Endodermal cell (in vitro differentiated cells): ENCODE results near the gene MRPS18B. TPM values are rescaled to one million over a fixed set of nuclear protein-coding genes. Genes with fewer than 3 reads are reported as not detected.

Source experiments
- DNase-seq: peaks from one replicate; pipeline ENCODE4 v3.0.0-alpha.2; 2017
- H3K27ac ChIP-seq: 2 replicates; pipeline ENCODE4 v1.5.1; 2013; ENCODE audit warnings: mild to moderate bottlenecking, low read depth, low read length, moderate library complexity
- H3K27me3 ChIP-seq: 2 replicates; pipeline ENCODE4 v1.6.1; 2013; ENCODE audit warnings: mild to moderate bottlenecking, low read length, moderate library complexity; ENCODE audit not compliant: insufficient read depth, control insufficient read depth, poor library complexity, severe bottlenecking
- H3K36me3 ChIP-seq: 2 replicates; pipeline ENCODE4 v1.7.0; 2013; ENCODE audit warnings: mild to moderate bottlenecking, low read length, moderate library complexity; ENCODE audit not compliant: control insufficient read depth, insufficient read depth
- H3K4me1 ChIP-seq: one replicate; pipeline ENCODE4 v1.7.0; 2013; ENCODE audit warnings: low read length; ENCODE audit not compliant: control insufficient read depth, insufficient read depth
- H3K4me3 ChIP-seq: 2 replicates; pipeline ENCODE4 v1.5.1; 2013; ENCODE audit warnings: mild to moderate bottlenecking, low read length, moderate library complexity
- H3K9ac ChIP-seq: 2 replicates; pipeline ENCODE4 v1.6.1; 2013; ENCODE audit warnings: mild to moderate bottlenecking, low read length, moderate library complexity; ENCODE audit not compliant: poor library complexity, severe bottlenecking; ENCODE audit errors: extremely low read depth
- H3K9me3 ChIP-seq: 2 replicates; pipeline ENCODE4 v1.6.1; 2013; ENCODE audit warnings: mild to moderate bottlenecking, low read length, moderate library complexity; ENCODE audit not compliant: control insufficient read depth
- H3K27ac Mint-ChIP-seq: 2 replicates; pipeline ENCODE4 v1.8.0; 2020; ENCODE audit warnings: mixed read lengths
- H3K27me3 Mint-ChIP-seq: 2 replicates; pipeline ENCODE4 v1.8.0; 2021; ENCODE audit warnings: mild to moderate bottlenecking, mixed read lengths; ENCODE audit not compliant: insufficient read depth
- H3K36me3 Mint-ChIP-seq: 2 replicates; pipeline ENCODE4 v1.8.0; 2020; ENCODE audit warnings: low read depth, mixed read lengths
- H3K4me1 Mint-ChIP-seq: 2 replicates; pipeline ENCODE4 v1.8.0; 2020; ENCODE audit warnings: mixed read lengths
- H3K4me3 Mint-ChIP-seq: 2 replicates; pipeline ENCODE4 v1.8.0; 2020; ENCODE audit warnings: mild to moderate bottlenecking, moderate library complexity, mixed read lengths
- H3K9me3 Mint-ChIP-seq: 2 replicates; pipeline ENCODE4 v1.8.0; 2020; ENCODE audit warnings: mild to moderate bottlenecking, mixed read lengths
- WGBS, 2 experiments: methylation state at CpG; one replicate each; pipeline versions ENCODE4 v1.1.5 to v1.1.7; 2013; ENCODE audit warnings: missing lambda C conversion rate in 2 of 2, mixed read lengths in 1 of 2; ENCODE audit not compliant: insufficient coverage in 1 of 2, insufficient read length in 1 of 2; 5-methylcytosine and 5-hydroxymethylcytosine counted together
- total RNA-seq, 2 donors: library from RNA; stranded (reverse); fragmentation: NEBNext Ultra II Directional in 1 of 2; extraction: Animal tissue kit (Norgen Biotek cat#: 25700) in 1 of 2; gene quantifications; 2 replicates in 1 of 2; 3 replicates in 1 of 2; pipeline ENCODE4 v1.2.1, GENCODE V29; 2021
- TF ChIP-seq, protein P1 (sequence below): fragments of 200-600 bp; sonication (generic); conservative IDR thresholded peaks from 2 replicates; pipeline ENCODE4 v1.5.0; 2021; ENCODE audit warnings: antibody characterized with exemption, mild to moderate bottlenecking

The MRPS18B gene
- total RNA-seq, 2 donors from 2014 or later: 37.6 to 39.7 TPM

DNA sequence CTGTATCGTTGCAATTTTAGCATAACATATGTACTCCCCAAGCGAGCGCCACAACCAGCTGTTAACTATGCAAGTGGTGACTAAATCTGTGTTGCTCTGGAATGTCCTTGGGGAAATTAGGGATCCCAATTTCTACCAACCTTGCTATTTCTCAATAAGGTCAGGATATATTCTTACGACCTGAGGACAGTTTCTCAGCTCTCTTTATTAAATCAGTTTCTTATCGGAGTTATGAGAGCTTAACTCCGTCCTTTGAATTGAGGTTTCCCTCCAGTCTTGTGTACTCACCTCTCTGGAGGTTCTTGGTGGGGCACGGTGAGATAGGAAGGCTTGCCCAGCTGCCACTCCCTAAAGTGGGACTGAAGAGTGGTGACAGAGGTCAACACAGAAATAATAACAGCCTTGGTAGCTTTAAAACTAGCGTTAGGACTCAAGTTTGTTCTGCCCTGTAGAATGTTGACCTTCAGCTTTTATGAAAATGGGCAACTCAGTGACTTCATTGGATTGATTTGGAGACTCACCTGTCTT, 694 bp downstream of the MRPS18B start:
- no peak for DNase-seq
- no peaks in the 10 kb centered on the region for H3K9me3 Mint-ChIP-seq
- H3K9ac ChIP-seq: peak overlapping the region; percentile 100
- no peaks in the 10 kb centered on the region for H3K27me3 ChIP-seq
- H3K36me3 Mint-ChIP-seq: peaks cover 44% of the 10 kb centered on the region
- H3K9me3 ChIP-seq: no peaks in the 10 kb centered on the region
- TF ChIP-seq, protein P1, sequence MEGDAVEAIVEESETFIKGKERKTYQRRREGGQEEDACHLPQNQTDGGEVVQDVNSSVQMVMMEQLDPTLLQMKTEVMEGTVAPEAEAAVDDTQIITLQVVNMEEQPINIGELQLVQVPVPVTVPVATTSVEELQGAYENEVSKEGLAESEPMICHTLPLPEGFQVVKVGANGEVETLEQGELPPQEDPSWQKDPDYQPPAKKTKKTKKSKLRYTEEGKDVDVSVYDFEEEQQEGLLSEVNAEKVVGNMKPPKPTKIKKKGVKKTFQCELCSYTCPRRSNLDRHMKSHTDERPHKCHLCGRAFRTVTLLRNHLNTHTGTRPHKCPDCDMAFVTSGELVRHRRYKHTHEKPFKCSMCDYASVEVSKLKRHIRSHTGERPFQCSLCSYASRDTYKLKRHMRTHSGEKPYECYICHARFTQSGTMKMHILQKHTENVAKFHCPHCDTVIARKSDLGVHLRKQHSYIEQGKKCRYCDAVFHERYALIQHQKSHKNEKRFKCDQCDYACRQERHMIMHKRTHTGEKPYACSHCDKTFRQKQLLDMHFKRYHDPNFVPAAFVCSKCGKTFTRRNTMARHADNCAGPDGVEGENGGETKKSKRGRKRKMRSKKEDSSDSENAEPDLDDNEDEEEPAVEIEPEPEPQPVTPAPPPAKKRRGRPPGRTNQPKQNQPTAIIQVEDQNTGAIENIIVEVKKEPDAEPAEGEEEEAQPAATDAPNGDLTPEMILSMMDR: no peak
- no peak overlapping the region for H3K27ac ChIP-seq
- peak overlapping the region; percentile 99 for H3K4me3 Mint-ChIP-seq
- WGBS, 2 experiments: 31 to 38% methylated on average over 6 to 8 of the region's 8 CpGs
- H3K27me3 Mint-ChIP-seq: no peaks in the 10 kb centered on the region
- H3K36me3 ChIP-seq: peaks cover 58% of the 10 kb centered on the region
- peak overlapping the region; percentile 94 for H3K4me3 ChIP-seq
- H3K27ac Mint-ChIP-seq: peak overlapping the region; percentile 11
- H3K4me1 Mint-ChIP-seq: peaks cover 12% of the 10 kb centered on the region
- H3K4me1 ChIP-seq: peaks cover 2% of the 10 kb centered on the region

DNA sequence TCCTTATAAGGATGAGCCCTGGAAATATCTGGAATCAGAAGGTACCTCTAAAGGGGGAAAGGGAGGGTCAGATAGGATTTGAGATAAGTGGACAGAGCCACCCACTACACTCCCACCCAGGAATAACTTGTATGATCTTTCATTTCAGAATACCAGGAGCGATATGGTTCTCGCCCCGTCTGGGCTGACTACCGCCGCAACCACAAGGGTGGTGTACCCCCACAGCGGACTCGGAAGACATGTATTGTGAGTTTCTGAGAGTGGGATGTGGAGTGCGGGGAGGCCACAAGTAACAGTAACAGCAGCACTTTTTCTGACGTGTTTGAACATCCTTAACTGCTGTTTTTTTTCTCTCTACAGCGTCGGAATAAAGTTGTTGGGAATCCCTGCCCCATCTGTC, 1.9 kb downstream of the MRPS18B start:
- H3K27ac Mint-ChIP-seq: no peak overlapping the region

DNA sequence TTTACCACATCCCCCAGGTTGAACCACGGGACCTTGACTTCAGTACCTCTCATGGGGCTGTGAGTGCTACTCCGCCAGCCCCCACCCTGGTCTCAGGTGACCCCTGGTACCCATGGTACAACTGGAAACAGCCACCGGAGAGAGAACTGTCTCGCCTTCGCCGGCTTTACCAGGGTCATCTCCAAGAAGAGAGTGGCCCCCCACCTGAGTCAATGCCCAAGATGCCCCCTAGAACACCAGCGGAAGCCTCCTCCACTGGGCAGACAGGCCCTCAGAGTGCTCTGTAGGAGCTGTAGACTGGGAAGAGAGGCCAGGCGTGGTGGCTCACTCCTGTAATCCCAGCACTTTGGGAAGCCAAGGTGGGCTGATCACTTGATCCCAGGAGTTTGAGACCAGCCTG, 7.9 kb downstream of the MRPS18B start:
- 95 to 97% methylated on average over 8 of the region's 8 CpGs for WGBS, 2 experiments
- H3K4me1 ChIP-seq: no peaks in the 10 kb centered on the region
- H3K27me3 ChIP-seq: no peaks in the 10 kb centered on the region
- no peak overlapping the region for H3K27ac ChIP-seq
- no peak overlapping the region for H3K4me3 Mint-ChIP-seq
- peaks cover 9% of the 10 kb centered on the region for H3K4me1 Mint-ChIP-seq
- H3K4me3 ChIP-seq: no peak overlapping the region
- no peak overlapping the region for H3K27ac Mint-ChIP-seq
- no peaks in the 10 kb centered on the region for H3K9me3 ChIP-seq
- no peak for DNase-seq
- TF ChIP-seq, protein P1: no peak
- peaks cover 77% of the 10 kb centered on the region for H3K36me3 ChIP-seq
- no peaks in the 10 kb centered on the region for H3K9me3 Mint-ChIP-seq
- H3K9ac ChIP-seq: no peak overlapping the region
- H3K36me3 Mint-ChIP-seq: peaks cover 66% of the 10 kb centered on the region
- H3K27me3 Mint-ChIP-seq: no peaks in the 10 kb centered on the region

More for the DNA sequence above, 1.9 kb downstream of the MRPS18B start:
- no peak overlapping the region for H3K4me3 ChIP-seq
- no peak for DNase-seq
- no peak overlapping the region for H3K27ac ChIP-seq
- H3K36me3 Mint-ChIP-seq: peaks cover 52% of the 10 kb centered on the region
- TF ChIP-seq, protein P1: no peak
- H3K9ac ChIP-seq: no peak overlapping the region
- H3K36me3 ChIP-seq: peaks cover 56% of the 10 kb centered on the region
- H3K27me3 ChIP-seq: no peaks in the 10 kb centered on the region
- H3K4me3 Mint-ChIP-seq: no peak overlapping the region
- H3K27me3 Mint-ChIP-seq: no peaks in the 10 kb centered on the region
- WGBS, 2 experiments: 97 to 99% methylated on average over 9 to 11 of the region's 11 CpGs
- peaks cover 5% of the 10 kb centered on the region for H3K4me1 Mint-ChIP-seq
- H3K9me3 Mint-ChIP-seq: no peaks in the 10 kb centered on the region
- H3K9me3 ChIP-seq: no peaks in the 10 kb centered on the region
- no peaks in the 10 kb centered on the region for H3K4me1 ChIP-seq
